Adrenal gland (tissue), 5 donors: Measurements from ENCODE around the gene PFKFB1.

ENCODE experiments used
- POLR2A ChIP-seq, 2 donors: fragments of 450-650 bp; IDR thresholded peaks; one replicate each; pipeline ENCODE4 v1.6.1; 2017; ENCODE audit warnings: antibody characterized with exemption in 2 of 2, mild to moderate bottlenecking in 2 of 2, moderate library complexity in 1 of 2
- TF ChIP-seq, protein P1 (sequence below), 6 experiments: fragments of 450-650 bp in 4 of 6; fragments of 200-600 bp in 2 of 6; sonication (generic) in 1 of 6; IDR thresholded peaks; 1 replicate in 5 of 6; 2 replicates in 1 of 6; pipeline versions ENCODE4 v1.5.1 to v1.8.0; 2016 to 2021; ENCODE audit warnings: antibody characterized with exemption in 6 of 6, mild to moderate bottlenecking in 2 of 6, moderate library complexity in 1 of 6
- donor health status: DM: no; HTN: no; CAD: no.

DNA sequence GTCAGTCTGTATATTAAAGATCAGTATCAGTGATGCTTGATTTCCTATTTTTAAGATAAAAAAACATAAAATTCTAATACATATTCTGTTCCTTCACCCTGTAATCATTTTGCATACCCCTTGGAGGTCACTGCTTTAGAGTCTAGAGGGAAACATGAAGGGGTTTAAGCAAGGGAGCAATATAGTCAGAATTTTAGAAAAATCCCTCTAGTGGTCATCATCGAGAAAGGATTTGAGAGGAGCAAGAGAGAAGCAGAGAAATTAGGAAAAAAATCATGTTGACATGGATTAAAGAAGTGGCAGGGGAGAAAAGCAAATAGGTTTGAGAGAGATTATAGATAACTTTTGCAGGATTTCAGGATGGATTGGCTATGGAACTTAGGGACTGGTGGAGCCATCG lies 17.3 kb upstream of the PFKFB1 start:
- TF ChIP-seq POLR2A (IDR thresholded peaks at IDR 0.05), result no peak
- TF ChIP-seq, protein P1, sequence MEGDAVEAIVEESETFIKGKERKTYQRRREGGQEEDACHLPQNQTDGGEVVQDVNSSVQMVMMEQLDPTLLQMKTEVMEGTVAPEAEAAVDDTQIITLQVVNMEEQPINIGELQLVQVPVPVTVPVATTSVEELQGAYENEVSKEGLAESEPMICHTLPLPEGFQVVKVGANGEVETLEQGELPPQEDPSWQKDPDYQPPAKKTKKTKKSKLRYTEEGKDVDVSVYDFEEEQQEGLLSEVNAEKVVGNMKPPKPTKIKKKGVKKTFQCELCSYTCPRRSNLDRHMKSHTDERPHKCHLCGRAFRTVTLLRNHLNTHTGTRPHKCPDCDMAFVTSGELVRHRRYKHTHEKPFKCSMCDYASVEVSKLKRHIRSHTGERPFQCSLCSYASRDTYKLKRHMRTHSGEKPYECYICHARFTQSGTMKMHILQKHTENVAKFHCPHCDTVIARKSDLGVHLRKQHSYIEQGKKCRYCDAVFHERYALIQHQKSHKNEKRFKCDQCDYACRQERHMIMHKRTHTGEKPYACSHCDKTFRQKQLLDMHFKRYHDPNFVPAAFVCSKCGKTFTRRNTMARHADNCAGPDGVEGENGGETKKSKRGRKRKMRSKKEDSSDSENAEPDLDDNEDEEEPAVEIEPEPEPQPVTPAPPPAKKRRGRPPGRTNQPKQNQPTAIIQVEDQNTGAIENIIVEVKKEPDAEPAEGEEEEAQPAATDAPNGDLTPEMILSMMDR (IDR thresholded peaks at IDR 0.05), result peak in 1 of 6 experiments; percentile 33
